Activated naive CD8-positive, alpha-beta T cell treated with anti-CD3 and anti-CD28 coated beads, Interleukin-2, amount 10 ng/mL, durations not matched to agents 7 days and 5 days (primary cell): ENCODE data around the gene LASP1NB.

ENCODE experiments used
- ATAC-seq: fragments of 150-1000 bp; cut with Tn5 transposase; one replicate; pipeline ENCODE4 v1.10.0; 2021; ENCODE audit warnings: low read depth, moderate library complexity
- POLR2A ChIA-PET: fragments of 350-600 bp; sonication (Branson Sonifier 250); formaldehyde crosslinking; loops from one replicate; lab custom pipeline; 2021; ENCODE audit warnings: antibody characterized with exemption; lab: Charles Lee
- DNase-seq: peaks from one replicate; pipeline ENCODE4 v3.0.0; 2021
- H3K27ac Mint-ChIP-seq: one replicate; pipeline ENCODE4 v1.8.0; 2022; ENCODE audit warnings: mild to moderate bottlenecking, mixed read lengths
- H3K27me3 Mint-ChIP-seq: one replicate; pipeline ENCODE4 v1.8.0; 2022; ENCODE audit warnings: mild to moderate bottlenecking, moderate library complexity, mixed read lengths
- H3K36me3 Mint-ChIP-seq: one replicate; pipeline ENCODE4 v1.8.0; 2021; ENCODE audit warnings: mild to moderate bottlenecking, mixed read lengths
- H3K4me1 Mint-ChIP-seq: one replicate; pipeline ENCODE4 v1.8.0; 2021; ENCODE audit warnings: mixed read lengths
- H3K4me3 Mint-ChIP-seq: one replicate; pipeline ENCODE4 v1.8.0; 2022; ENCODE audit warnings: mild to moderate bottlenecking, moderate library complexity, mixed read lengths
- H3K9me3 Mint-ChIP-seq: one replicate; pipeline ENCODE4 v1.8.0; 2021; ENCODE audit warnings: mixed read lengths

The LASP1NB gene

GRCh38 chr17:38889745-38890409, 35.5 kb upstream of the LASP1NB start:
- ATAC-seq: no peak
- peaks cover 35% of the 10 kb centered on the region for H3K36me3 Mint-ChIP-seq
- POLR2A ChIA-PET: interaction anchor here (0.6 to 2.2 kb wide), 7 partner anchors 8 to 64 kb away, joined by 3 to 8 read pairs (median 3); partner anchors contain the start of gene LASP1
- H3K4me3 Mint-ChIP-seq: peak overlapping the region; percentile 71
- H3K4me1 Mint-ChIP-seq: peaks cover 87% of the 10 kb centered on the region
- DNase-seq: no peak
- H3K27ac Mint-ChIP-seq: peak overlapping the region; percentile 81
- H3K27me3 Mint-ChIP-seq: no peaks in the 10 kb centered on the region
- H3K9me3 Mint-ChIP-seq: no peaks in the 10 kb centered on the region

- H3K4me1 Mint-ChIP-seq: peaks cover 84% of the 10 kb centered on the region
- peak overlapping the region; percentile 71 for H3K4me3 Mint-ChIP-seq
- no peaks in the 10 kb centered on the region for H3K27me3 Mint-ChIP-seq
- H3K36me3 Mint-ChIP-seq: peaks cover 31% of the 10 kb centered on the region
- no peaks in the 10 kb centered on the region for H3K9me3 Mint-ChIP-seq
- DNase-seq (no peak), ATAC-seq (peak; percentile 41)
- peak overlapping the region; percentile 81 for H3K27ac Mint-ChIP-seq
- POLR2A ChIA-PET: interaction anchor here (1.2 to 2.2 kb wide), 7 partner anchors 9 to 65 kb away, joined by 3 to 11 read pairs (median 4); partner anchors contain the start of gene LASP1NB
Observed at GRCh38 chr17:38890410-38890746, 35.0 kb upstream of the LASP1NB start.

DNA sequence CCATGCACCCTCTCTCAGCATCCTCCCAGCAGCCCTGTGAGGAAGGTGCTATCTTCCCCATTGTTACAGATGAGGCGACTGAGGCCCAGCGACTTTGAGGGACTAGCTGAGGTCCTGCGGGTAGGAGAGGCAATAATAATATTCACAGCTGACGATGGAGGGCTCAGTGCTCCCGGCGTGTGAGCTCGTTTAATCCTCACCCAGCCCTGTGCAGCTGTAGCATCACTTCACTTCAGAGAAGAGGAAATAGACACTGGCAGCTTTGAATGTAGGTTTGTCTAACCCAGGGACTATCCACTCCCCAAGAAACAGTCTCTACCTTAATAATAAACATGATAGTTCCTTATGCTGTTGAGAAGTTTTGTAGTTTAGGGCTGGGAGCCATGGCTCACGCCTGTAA, 34.0 kb upstream of the LASP1NB start:
- POLR2A ChIA-PET: interaction anchor here (0.7 to 4.7 kb wide), 7 partner anchors 9 to 299 kb away, joined by 3 to 42 read pairs (median 9); partner anchors contain the start of genes LASP1 and LASP1NB
- ATAC-seq (peak; percentile 28), DNase-seq (no peak)
- no peaks in the 10 kb centered on the region for H3K27me3 Mint-ChIP-seq
- peaks cover 25% of the 10 kb centered on the region for H3K36me3 Mint-ChIP-seq
- H3K9me3 Mint-ChIP-seq: no peaks in the 10 kb centered on the region
- H3K4me1 Mint-ChIP-seq: peaks cover 81% of the 10 kb centered on the region
- peak overlapping the region; percentile 81 for H3K27ac Mint-ChIP-seq
- H3K4me3 Mint-ChIP-seq: peak overlapping the region; percentile 31

DNA sequence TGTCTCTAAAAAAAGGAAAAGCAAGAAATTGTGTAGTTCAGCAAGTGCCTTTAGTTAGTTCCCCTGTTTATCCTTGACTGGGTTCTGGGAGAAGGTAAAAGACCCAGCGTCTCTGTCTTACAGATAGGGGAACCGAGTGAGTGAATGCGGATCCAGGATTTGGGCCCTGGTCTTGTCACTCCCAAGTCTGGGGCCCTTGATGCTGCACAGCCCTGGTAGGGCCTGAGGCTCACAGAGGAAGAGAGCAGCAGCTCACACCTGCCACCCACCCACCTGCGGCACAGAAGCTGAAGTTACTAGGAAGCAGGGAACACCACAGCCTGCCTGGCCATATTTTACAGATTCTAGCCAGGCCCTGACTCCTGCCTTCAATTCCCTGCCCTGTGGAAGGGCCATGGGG, 33.3 kb upstream of the LASP1NB start:
- H3K36me3 Mint-ChIP-seq: peaks cover 24% of the 10 kb centered on the region
- peak overlapping the region; percentile 81 for H3K27ac Mint-ChIP-seq
- DNase-seq (no peak), ATAC-seq (no peak)
- H3K27me3 Mint-ChIP-seq: no peaks in the 10 kb centered on the region
- POLR2A ChIA-PET: interaction anchor here (0.7 to 4.7 kb wide), 8 partner anchors 9 to 299 kb away, joined by 3 to 42 read pairs (median 8); partner anchors contain the start of genes LASP1 and LASP1NB
- H3K4me3 Mint-ChIP-seq: peak overlapping the region; percentile 31
- peaks cover 80% of the 10 kb centered on the region for H3K4me1 Mint-ChIP-seq
- no peaks in the 10 kb centered on the region for H3K9me3 Mint-ChIP-seq

DNA sequence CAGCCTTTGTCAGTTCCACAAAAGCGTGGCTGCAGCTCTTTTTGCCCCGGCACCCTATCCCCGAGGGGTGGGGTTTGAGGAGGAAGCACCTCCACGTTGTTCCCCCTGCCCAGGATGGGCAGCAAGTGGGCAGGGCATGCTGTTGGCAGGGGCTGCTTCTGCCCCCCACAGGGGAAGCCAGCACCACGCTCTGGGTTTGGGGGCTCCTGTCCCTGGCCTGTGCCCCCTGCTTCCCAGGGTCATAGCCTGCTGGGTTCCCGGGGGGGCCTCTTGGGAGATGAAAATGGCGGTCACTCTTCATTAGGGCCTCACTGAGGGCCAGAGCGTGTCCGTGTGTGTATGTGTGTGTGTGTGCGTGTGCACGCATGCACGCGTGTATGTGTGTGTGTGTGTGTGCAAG, 32.8 kb upstream of the LASP1NB start:
- DNase-seq: no peak
- Mint-ChIP-seq H3K4me3 (peak overlapping the region; percentile 31), H3K4me1 (peaks cover 78% of the 10 kb centered on the region), H3K27me3 (no peaks in the 10 kb centered on the region), H3K9me3 (no peaks in the 10 kb centered on the region), H3K36me3 (peaks cover 26% of the 10 kb centered on the region), H3K27ac (peak overlapping the region; percentile 81)
- no peak for ATAC-seq
- POLR2A ChIA-PET: interaction anchor here (1.0 to 4.7 kb wide), 6 partner anchors 11 to 38 kb away, joined by 3 to 42 read pairs (median 8); partner anchors contain the start of genes LASP1, LASP1NB and RPL23

GRCh38 chr17:38893113-38893512, 32.3 kb upstream of the LASP1NB start:
- ATAC-seq (no peak), DNase-seq (no peak)
- peaks cover 29% of the 10 kb centered on the region for H3K36me3 Mint-ChIP-seq
- H3K9me3 Mint-ChIP-seq: no peaks in the 10 kb centered on the region
- H3K4me1 Mint-ChIP-seq: peaks cover 79% of the 10 kb centered on the region
- peak overlapping the region; percentile 81 for H3K27ac Mint-ChIP-seq
- POLR2A ChIA-PET: interaction anchor here (0.6 to 4.7 kb wide), 9 partner anchors 11 to 131 kb away, joined by 3 to 42 read pairs (median 5); partner anchors contain the start of genes LASP1, LASP1NB and RPL23
- H3K27me3 Mint-ChIP-seq: no peaks in the 10 kb centered on the region
- peak overlapping the region; percentile 54 for H3K4me3 Mint-ChIP-seq

DNA sequence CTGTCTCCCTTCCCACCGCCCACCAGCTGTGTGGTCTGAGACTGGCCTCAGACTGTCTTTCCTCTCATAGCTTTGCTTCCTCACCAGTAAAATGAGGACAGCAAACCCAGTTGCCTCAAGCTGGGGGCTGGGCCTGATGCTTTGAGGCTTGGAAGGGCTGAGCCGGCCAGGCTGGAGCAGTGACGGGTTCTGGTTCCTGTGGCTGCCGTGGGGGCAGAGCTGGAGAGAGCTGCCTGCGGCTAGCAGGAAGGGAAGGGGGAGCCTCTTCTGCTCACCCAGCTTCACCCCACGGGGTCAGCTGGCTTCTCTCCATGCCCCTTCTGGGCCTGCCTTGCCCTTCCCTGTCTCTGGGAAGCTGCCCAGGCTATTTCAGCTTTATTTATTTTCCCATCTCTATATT, 31.8 kb upstream of the LASP1NB start:
- DNase-seq: peak; percentile 68
- ATAC-seq: peak; percentile 53
- Mint-ChIP-seq H3K27ac (peak overlapping the region; percentile 81), H3K36me3 (peaks cover 29% of the 10 kb centered on the region), H3K27me3 (no peaks in the 10 kb centered on the region), H3K4me1 (peaks cover 79% of the 10 kb centered on the region), H3K4me3 (peak overlapping the region; percentile 54), H3K9me3 (no peaks in the 10 kb centered on the region)
- POLR2A ChIA-PET: interaction anchor here (0.6 to 4.7 kb wide), 11 partner anchors 8 to 131 kb away, joined by 3 to 42 read pairs (median 5); partner anchors contain the start of genes LASP1, LASP1NB and RPL23

DNA sequence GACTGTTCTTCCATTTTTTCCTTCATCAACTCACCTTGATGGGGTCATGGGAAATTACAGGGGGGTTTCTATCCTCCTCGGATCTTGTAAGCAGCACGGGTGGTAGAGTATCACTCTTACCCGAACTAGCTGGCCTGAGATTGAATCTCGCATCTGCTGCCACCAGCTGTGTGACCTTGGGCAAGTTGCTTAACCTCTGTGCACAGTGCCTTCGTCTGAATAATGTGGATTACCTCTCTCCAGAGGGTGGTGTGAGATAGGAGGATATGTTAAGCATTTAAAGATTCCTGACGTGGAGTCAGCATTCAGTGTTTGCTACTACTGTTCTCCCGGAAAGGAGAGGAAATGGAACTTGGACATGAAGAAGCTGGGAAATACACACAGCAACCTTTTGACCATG, 31.1 kb upstream of the LASP1NB start:
- Mint-ChIP-seq H3K4me3 (peak overlapping the region; percentile 14), H3K4me1 (peaks cover 79% of the 10 kb centered on the region), H3K27ac (peak overlapping the region; percentile 81), H3K36me3 (peaks cover 31% of the 10 kb centered on the region), H3K27me3 (no peaks in the 10 kb centered on the region), H3K9me3 (no peaks in the 10 kb centered on the region)
- DNase-seq: no peak
- no peak for ATAC-seq
- POLR2A ChIA-PET: interaction anchor here (0.6 to 4.7 kb wide), 8 partner anchors 9 to 559 kb away, joined by 3 to 42 read pairs (median 6); partner anchors contain the start of gene LASP1

DNA sequence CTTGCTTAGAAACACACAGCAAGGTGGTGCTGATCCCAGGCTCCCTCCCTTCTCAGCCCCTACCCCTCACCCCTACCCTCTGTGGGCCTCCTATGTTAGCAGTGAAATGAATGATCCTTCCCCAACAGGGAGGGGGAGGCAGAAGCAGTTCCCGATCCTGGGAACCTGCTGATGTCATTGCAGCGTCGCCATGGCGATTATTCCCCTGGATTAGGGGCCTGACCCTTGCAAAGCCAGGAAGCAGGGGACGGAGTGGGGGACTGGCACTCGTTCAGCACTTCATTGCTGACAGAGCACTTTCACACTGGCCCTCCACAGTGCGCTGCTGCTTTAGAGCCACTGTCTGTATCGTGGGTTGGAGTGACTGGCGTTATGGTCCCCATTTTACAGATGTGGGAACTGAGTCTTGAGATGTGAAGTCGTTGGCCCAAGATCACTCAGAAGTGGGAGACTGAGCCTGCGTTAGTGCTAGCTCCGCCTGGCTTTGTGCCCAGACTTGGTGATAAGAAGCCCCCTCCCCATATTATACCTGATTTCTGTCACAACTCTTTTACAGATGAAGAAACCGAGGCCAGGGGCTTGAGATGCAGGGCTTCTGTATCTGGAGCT, 29.0 kb upstream of the LASP1NB start:
- POLR2A ChIA-PET: interaction anchor here (1.1 to 3.7 kb wide), 5 partner anchors 9 to 43 kb away, joined by 3 to 60 read pairs (median 19); partner anchors contain the start of genes LASP1 and RPL23
- no peak for DNase-seq
- no peak overlapping the region for H3K4me3 Mint-ChIP-seq
- peak overlapping the region; percentile 91 for H3K27ac Mint-ChIP-seq
- no peaks in the 10 kb centered on the region for H3K27me3 Mint-ChIP-seq
- no peaks in the 10 kb centered on the region for H3K9me3 Mint-ChIP-seq
- peaks cover 31% of the 10 kb centered on the region for H3K36me3 Mint-ChIP-seq
- no peak for ATAC-seq
- H3K4me1 Mint-ChIP-seq: peaks cover 77% of the 10 kb centered on the region

- Mint-ChIP-seq H3K36me3 (peaks cover 29% of the 10 kb centered on the region), H3K4me1 (peaks cover 71% of the 10 kb centered on the region), H3K9me3 (no peaks in the 10 kb centered on the region), H3K27ac (peak overlapping the region; percentile 91), H3K27me3 (no peaks in the 10 kb centered on the region), H3K4me3 (peak overlapping the region; percentile 68)
- no peak for ATAC-seq
- POLR2A ChIA-PET: interaction anchor here (0.9 to 3.7 kb wide), 9 partner anchors 10 to 43 kb away, joined by 3 to 60 read pairs (median 13); partner anchors contain the start of genes LASP1, LASP1NB and RPL23
- no peak for DNase-seq
Observed at GRCh38 chr17:38897176-38897575, 28.2 kb upstream of the LASP1NB start.

GRCh38 chr17:38897671-38898290, 27.6 kb upstream of the LASP1NB start:
- no peak for ATAC-seq
- no peaks in the 10 kb centered on the region for H3K27me3 Mint-ChIP-seq

GRCh38 chr17:38898291-38898679, 27.1 kb upstream of the LASP1NB start:
- DNase-seq (peak; percentile 63), ATAC-seq (peak; percentile 11)
- Mint-ChIP-seq H3K27me3 (no peaks in the 10 kb centered on the region), H3K4me3 (peak overlapping the region; percentile 68), H3K4me1 (peaks cover 66% of the 10 kb centered on the region), H3K36me3 (peaks cover 33% of the 10 kb centered on the region), H3K9me3 (no peaks in the 10 kb centered on the region), H3K27ac (peak overlapping the region; percentile 91)
- POLR2A ChIA-PET: interaction anchor here (0.6 to 3.7 kb wide), 16 partner anchors 11 to 269 kb away, joined by 3 to 60 read pairs (median 8); partner anchors contain the start of genes FBXO47, LASP1, LASP1NB and RPL23

More at GRCh38 chr17:38897671-38898290, 27.6 kb upstream of the LASP1NB start:
- Mint-ChIP-seq H3K4me1 (peaks cover 67% of the 10 kb centered on the region), H3K36me3 (peaks cover 29% of the 10 kb centered on the region), H3K9me3 (no peaks in the 10 kb centered on the region), H3K4me3 (peak overlapping the region; percentile 68), H3K27ac (peak overlapping the region; percentile 91)
- no peak for DNase-seq
- POLR2A ChIA-PET: interaction anchor here (0.6 to 3.7 kb wide), 17 partner anchors 11 to 269 kb away, joined by 3 to 60 read pairs (median 5); partner anchors contain the start of genes FBXO47, LASP1, LASP1NB and RPL23
